ENCODE data around the gene ANKRD12. TPM values are rescaled to one million over a fixed set of nuclear protein-coding genes. Genes with fewer than 3 reads are reported as not detected.

The ANKRD12 gene
- polyA plus RNA-seq, result 93.5 and 105 TPM in 2 replicates

DNA sequence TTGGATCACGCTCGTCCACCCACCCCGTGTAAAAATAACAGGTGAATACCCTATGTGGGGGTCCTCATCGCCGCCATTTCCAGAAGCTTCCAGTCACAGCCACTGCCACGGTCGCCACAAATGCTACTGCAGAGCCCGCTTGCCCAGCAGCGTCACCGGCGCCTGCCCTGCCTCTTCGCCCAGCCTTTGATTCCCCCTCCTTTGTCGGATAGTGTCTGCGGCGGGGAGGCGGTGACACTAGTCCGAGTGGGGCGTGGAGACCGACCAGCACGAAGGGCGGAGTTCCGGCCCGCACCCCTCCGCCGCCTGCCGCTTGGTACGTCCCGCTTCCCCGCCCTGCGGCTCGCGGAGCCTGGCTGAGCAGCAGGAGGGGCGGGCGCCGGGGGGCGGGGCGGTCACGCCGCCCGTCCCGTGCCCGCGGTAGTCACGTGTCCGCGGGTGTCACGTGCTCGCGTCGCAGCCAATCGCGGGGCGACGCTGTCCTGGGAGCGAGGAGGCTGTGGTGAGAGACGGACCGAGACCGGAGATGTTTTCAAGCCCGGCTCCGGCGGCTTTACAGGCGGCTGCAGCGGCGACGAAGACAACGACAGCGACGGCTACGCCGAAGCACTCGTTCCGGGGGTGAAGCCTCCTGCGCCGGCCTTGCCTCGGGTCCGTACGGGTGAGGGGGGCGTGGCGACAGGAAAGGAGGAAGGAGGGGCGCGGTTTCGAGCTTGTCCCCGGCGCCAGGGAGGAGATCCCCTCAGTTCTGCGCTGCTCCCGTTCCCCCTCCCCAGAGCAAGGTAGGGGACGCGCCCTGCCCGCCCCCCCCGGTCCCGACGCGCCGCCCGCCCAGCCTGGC lies at the start of gene ANKRD12:
Gene ANKRD12 (plus strand): TSS at position 467 of the 841 bp plus-strand sequence. CDS start 45,652 bp downstream, outside the sequence.

DNA sequence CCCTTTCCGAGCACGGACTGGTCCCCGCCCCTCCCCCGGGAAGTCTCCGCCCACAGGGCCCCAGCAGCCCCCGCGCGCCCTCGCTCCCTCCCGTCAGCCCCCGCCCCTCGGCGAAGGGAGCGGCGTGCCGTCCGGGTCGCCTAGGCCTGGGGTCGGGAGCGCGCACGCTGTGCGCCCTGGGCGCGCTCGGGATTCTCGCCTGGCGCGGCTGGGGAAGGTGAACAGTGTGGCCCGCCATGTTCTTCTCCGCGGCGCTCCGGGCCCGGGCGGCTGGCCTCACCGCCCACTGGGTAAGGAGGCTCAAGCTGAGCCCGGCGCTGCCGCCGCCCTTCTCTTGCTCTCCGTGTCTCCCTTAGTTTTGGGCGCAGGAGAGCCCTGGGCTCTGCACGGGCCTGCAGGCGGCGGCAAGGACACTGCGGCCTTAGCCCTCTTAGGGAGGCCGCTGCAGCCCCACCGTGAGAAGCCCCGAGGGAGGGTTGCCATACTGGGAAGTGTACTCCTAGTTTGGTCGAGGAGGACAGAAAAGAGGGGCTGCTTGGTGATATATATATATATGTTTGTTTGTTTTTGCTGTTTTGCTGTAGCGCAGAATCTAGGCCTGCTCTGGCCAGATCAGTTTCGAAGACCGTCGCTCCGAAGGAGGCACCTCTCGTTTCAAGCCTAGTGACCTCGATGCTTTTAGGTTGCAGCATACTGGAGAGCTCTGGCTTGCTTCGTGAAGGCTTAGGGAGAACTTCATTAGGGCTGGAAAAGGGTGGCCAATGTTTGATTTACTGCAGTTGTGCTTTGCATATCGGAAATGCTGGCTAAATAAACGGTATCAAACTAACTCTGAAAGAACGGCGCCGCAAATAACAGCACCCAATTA lies 33.8 kb upstream of the ANKRD12 start, which contains the start of gene NDUFV2:
Gene NDUFV2 (plus strand): TSS at position 192 of the 868 bp plus-strand sequence. CDS start 45 bp downstream, at position 237.

DNA sequence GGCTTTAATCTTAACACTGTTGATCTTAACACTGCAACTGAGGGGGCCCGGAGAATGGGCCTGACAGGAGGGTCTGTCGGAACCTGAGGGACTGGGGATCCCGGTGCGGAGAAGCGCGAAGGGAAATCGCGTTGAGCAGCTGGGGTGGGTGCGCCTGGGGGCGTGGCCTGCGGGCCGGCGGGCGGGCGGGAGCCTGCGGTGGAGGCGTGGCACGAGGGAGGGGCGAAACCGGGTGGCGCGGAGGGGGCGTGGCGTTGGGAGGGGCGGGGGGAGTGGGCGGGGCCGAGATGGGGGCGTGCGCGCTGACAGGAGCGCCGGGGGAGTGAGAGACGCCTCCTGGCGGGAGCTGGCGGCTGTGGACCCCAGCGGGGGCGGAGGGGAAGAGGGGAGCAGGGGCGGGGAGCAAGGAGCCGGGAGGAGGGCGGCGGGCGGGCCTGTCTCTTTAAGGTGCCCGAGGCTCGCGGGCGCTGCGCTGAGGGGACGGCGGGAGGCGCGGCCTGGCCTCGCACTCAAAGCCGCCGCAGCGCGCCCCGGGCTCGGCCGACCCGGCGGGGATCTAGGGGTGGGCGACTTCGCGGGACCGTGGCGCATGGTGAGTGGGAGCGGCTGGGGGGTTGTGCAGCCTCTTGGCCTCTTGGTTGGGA lies 197.9 kb downstream of the ANKRD12 start, which contains the start of gene TWSG1:
Gene TWSG1 (plus strand): TSS at position 445 of the 644 bp plus-strand sequence. CDS start 2,457 bp downstream, outside the sequence.

Other genes with a start within 250 kb of the ANKRD12 start
- gene NDUFV2, start 34.1 kb upstream of the ANKRD12 start, polyA plus RNA-seq, result 755 and 815 TPM in 2 replicates
- 9.4 and 11.6 TPM in 2 replicates for gene TWSG1, start 198.0 kb downstream of the ANKRD12 start, polyA plus RNA-seq